RWPE1 (cell line): ENCODE data around the gene SEMA4A.

Experiments
- CTCF ChIA-PET: fragments of 350-600 bp; sonication (Branson Sonifier 250); formaldehyde crosslinking; extraction: SDS; loops from one replicate; lab custom pipeline; 2021; lab: Yijun Ruan, JAX
- POLR2A ChIA-PET: fragments of 400-600 bp; formaldehyde crosslinking; extraction: SDS; loops from one replicate; lab custom pipeline; 2020; ENCODE audit warnings: antibody characterized with exemption; ENCODE audit not compliant: low non-redundant PET; lab: Yijun Ruan, JAX
- DNase-seq: peaks from one replicate; pipeline ENCODE4 v3.0.0; 2012; ENCODE audit warnings: low spot score
- H3K27ac ChIP-seq: fragments of 450-650 bp; 2 replicates; pipeline ENCODE4 v1.5.1; 2017
- TF ChIP-seq, protein P1 (sequence below): fragments of 450-650 bp; conservative IDR thresholded peaks from 2 replicates; pipeline ENCODE4 v1.5.1; 2017; ENCODE audit warnings: low read depth, mild to moderate bottlenecking

The SEMA4A gene

GRCh38 chr1:156153362-156153761 is at the start of gene SEMA4A:
Gene SEMA4A (plus strand): TSS chr1:156153585. CDS start chr1:156154579, 994 bp downstream.
- TF ChIP-seq, protein P1, sequence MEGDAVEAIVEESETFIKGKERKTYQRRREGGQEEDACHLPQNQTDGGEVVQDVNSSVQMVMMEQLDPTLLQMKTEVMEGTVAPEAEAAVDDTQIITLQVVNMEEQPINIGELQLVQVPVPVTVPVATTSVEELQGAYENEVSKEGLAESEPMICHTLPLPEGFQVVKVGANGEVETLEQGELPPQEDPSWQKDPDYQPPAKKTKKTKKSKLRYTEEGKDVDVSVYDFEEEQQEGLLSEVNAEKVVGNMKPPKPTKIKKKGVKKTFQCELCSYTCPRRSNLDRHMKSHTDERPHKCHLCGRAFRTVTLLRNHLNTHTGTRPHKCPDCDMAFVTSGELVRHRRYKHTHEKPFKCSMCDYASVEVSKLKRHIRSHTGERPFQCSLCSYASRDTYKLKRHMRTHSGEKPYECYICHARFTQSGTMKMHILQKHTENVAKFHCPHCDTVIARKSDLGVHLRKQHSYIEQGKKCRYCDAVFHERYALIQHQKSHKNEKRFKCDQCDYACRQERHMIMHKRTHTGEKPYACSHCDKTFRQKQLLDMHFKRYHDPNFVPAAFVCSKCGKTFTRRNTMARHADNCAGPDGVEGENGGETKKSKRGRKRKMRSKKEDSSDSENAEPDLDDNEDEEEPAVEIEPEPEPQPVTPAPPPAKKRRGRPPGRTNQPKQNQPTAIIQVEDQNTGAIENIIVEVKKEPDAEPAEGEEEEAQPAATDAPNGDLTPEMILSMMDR: no peak
- no peak within 1 kb of the TSS for H3K27ac ChIP-seq
- DNase-seq: peak; percentile 87
- ChIA-PET CTCF (interaction anchor here (0.7 kb wide), 1 partner anchor 13 kb away, joined by 3 read pairs; no protein-coding TSS in a partner anchor), POLR2A (no interaction called here)

GRCh38 chr1:156104065-156104810 is 49.1 kb upstream of the SEMA4A start:
- peak; percentile 94 for DNase-seq
- ChIA-PET CTCF (interaction anchor here (1.5 to 2.5 kb wide), 3 partner anchors 8 to 25 kb away, joined by 5 to 11 read pairs (median 11); no protein-coding TSS in a partner anchor), POLR2A (interaction anchor here (0.5 to 1.0 kb wide), 3 partner anchors 12 to 169 kb away, joined by 3 to 13 read pairs (median 3); no protein-coding TSS in a partner anchor)
- H3K27ac ChIP-seq: peak overlapping the region; percentile 98
- TF ChIP-seq, protein P1: no peak

GRCh38 chr1:156104861-156105832 is 48.2 kb upstream of the SEMA4A start:
- POLR2A ChIA-PET: interaction anchor here (0.5 kb wide), 1 partner anchor 142 kb away, joined by 3 read pairs; no protein-coding TSS in a partner anchor
- TF ChIP-seq, protein P1: no peak
- no peak for DNase-seq
- CTCF ChIA-PET: interaction anchor here (0.7 to 1.8 kb wide), 3 partner anchors 8 to 24 kb away, joined by 3 to 11 read pairs (median 5); no protein-coding TSS in a partner anchor
- H3K27ac ChIP-seq: peak overlapping the region; percentile 98

GRCh38 chr1:156106624-156107488 is 46.5 kb upstream of the SEMA4A start:
- ChIA-PET POLR2A (interaction anchor here (0.6 to 1.0 kb wide), 2 partner anchors 8 to 11 kb away, joined by 3 to 10 read pairs; partner anchors contain the start of gene LMNA), CTCF (interaction anchor here (0.6 to 1.8 kb wide), 2 partner anchors 10 to 25 kb away, joined by 3 to 6 read pairs; no protein-coding TSS in a partner anchor)
- TF ChIP-seq, protein P1: no peak
- H3K27ac ChIP-seq: peak overlapping the region; percentile 98
- no peak for DNase-seq

- TF ChIP-seq, protein P1: no peak
- DNase-seq: no peak
- POLR2A ChIA-PET: no interaction called here
- H3K27ac ChIP-seq: peak overlapping the region; percentile 98
- CTCF ChIA-PET: interaction anchor here (1.4 to 1.8 kb wide), 2 partner anchors 11 to 22 kb away, joined by 5 to 6 read pairs; no protein-coding TSS in a partner anchor
Observed at GRCh38 chr1:156108057-156108456, 45.3 kb upstream of the SEMA4A start.
